CD4-positive, CD25-positive, alpha-beta regulatory T cell (primary cell): Measurements from ENCODE around the gene MMP25. TPM values are rescaled to one million over a fixed set of nuclear protein-coding genes. Genes with fewer than 3 reads are reported as not detected.

ENCODE experiments used
- polyA plus RNA-seq, 4 donors: library from polyadenylated mRNA; unstranded; fragments of 300-500 nt; fragmentation: Illumina TruSeq; gene quantifications; one replicate each; pipeline ENCODE4 v1.2.3, GENCODE V29; 2021
- total RNA-seq: library from RNA; stranded (reverse); gene quantifications from one replicate; pipeline ENCODE4 v1.2.3, GENCODE V29; 2022

Gene MMP25
- total and polyA plus RNA-seq, 5 donors from 2014 or later: 0.16 to 1.6 (median 0.65) TPM; not detected in 1

Other genes with a start within 250 kb of the MMP25 start
- gene PRSS41, start 248.1 kb upstream of the MMP25 start, total RNA-seq: not detected
- not detected for gene PRSS41, start 248.1 kb upstream of the MMP25 start, polyA plus RNA-seq
- gene PRSS21, start 229.3 kb upstream of the MMP25 start, total RNA-seq: not detected
- gene PRSS21, start 229.3 kb upstream of the MMP25 start, polyA plus RNA-seq: 1 to 10 TPM in 3 of 4 donors, under 1 TPM in 1; 0.43 to 8.4 (median 4.1) TPM
- not detected for gene ZG16B, start 216.3 kb upstream of the MMP25 start, total RNA-seq
- 1 to 10 TPM in 2 of 4 donors, under 1 TPM in 2; 0.60 to 2.4 (median 1.4) TPM for gene ZG16B, start 216.3 kb upstream of the MMP25 start, polyA plus RNA-seq
- not detected for gene PRSS22, start 188.4 kb upstream of the MMP25 start, total RNA-seq
- gene PRSS22, start 188.4 kb upstream of the MMP25 start, polyA plus RNA-seq: not detected
- 12.8 TPM for gene FLYWCH2, start 163.3 kb upstream of the MMP25 start, total RNA-seq
- gene FLYWCH2, start 163.3 kb upstream of the MMP25 start, polyA plus RNA-seq: 10 to 100 TPM; 14.8 to 27.1 (median 18.3) TPM
- gene FLYWCH1, start 134.6 kb upstream of the MMP25 start, total RNA-seq: 74.8 TPM
- gene FLYWCH1, start 134.6 kb upstream of the MMP25 start, polyA plus RNA-seq: 10 to 100 TPM in 3 of 4 donors, 1 to 10 TPM in 1; 6.6 to 13.7 (median 12.7) TPM
- not detected for gene KREMEN2, start 82.3 kb upstream of the MMP25 start, total RNA-seq
- gene KREMEN2, start 82.3 kb upstream of the MMP25 start, polyA plus RNA-seq: not detected
- gene PAQR4, start 77.2 kb upstream of the MMP25 start, total RNA-seq: 5.6 TPM
- 1 to 10 TPM; 2.2 to 8.0 (median 4.4) TPM for gene PAQR4, start 77.2 kb upstream of the MMP25 start, polyA plus RNA-seq
- gene PKMYT1, start 66.1 kb upstream of the MMP25 start, total RNA-seq: 5.7 TPM
- gene PKMYT1, start 66.1 kb upstream of the MMP25 start, polyA plus RNA-seq: 1 to 10 TPM; 1.5 to 7.2 (median 2.3) TPM
- gene CLDN9, start 33.6 kb upstream of the MMP25 start, total RNA-seq: not detected
- not detected for gene CLDN9, start 33.6 kb upstream of the MMP25 start, polyA plus RNA-seq
- gene CLDN6, start 28.4 kb upstream of the MMP25 start, total RNA-seq: not detected
- gene CLDN6, start 28.4 kb upstream of the MMP25 start, polyA plus RNA-seq: not detected
- gene TNFRSF12A, start 26.2 kb upstream of the MMP25 start, total RNA-seq: 0.94 TPM
- gene TNFRSF12A, start 26.2 kb upstream of the MMP25 start, polyA plus RNA-seq: 1 to 10 TPM in 1 of 4 donors, under 1 TPM in 2, not detected in 1; 0.69 to 1.2 (median 0.78) TPM
- gene HCFC1R1, start 22.6 kb upstream of the MMP25 start, total RNA-seq: 12.9 TPM
- 10 to 100 TPM; 18.0 to 20.7 (median 19.0) TPM for gene HCFC1R1, start 22.6 kb upstream of the MMP25 start, polyA plus RNA-seq
- gene THOC6, start 22.5 kb upstream of the MMP25 start, total RNA-seq: 16.2 TPM
- gene THOC6, start 22.5 kb upstream of the MMP25 start, polyA plus RNA-seq: 10 to 100 TPM; 37.1 to 49.2 (median 41.0) TPM
- gene BICDL2, start 9.6 kb upstream of the MMP25 start, total RNA-seq: not detected
- not detected for gene BICDL2, start 9.6 kb upstream of the MMP25 start, polyA plus RNA-seq
- 1,611 TPM for gene IL32, start 19.1 kb downstream of the MMP25 start, total RNA-seq
- gene IL32, start 19.1 kb downstream of the MMP25 start, polyA plus RNA-seq: 1,000 to 10,000 TPM; 3,219 to 6,021 (median 4,004) TPM
- 0.81 TPM for gene ZSCAN10, start 52.7 kb downstream of the MMP25 start, total RNA-seq
- gene ZSCAN10, start 52.7 kb downstream of the MMP25 start, polyA plus RNA-seq: not detected
- gene ZNF205, start 66.0 kb downstream of the MMP25 start, total RNA-seq: not detected
- not detected for gene ZNF205, start 66.0 kb downstream of the MMP25 start, polyA plus RNA-seq
- gene ZNF213, start 88.5 kb downstream of the MMP25 start, total RNA-seq: 3.8 TPM
- 1 to 10 TPM; 1.9 to 2.3 (median 2.1) TPM for gene ZNF213, start 88.5 kb downstream of the MMP25 start, polyA plus RNA-seq
- not detected for gene OR1F1, start 141.6 kb downstream of the MMP25 start, total RNA-seq
- gene OR1F1, start 141.6 kb downstream of the MMP25 start, polyA plus RNA-seq: under 1 TPM in 3 of 4 donors, not detected in 1; 0.20 to 0.70 (median 0.61) TPM
- 12.8 TPM for gene ZNF200, start 188.6 kb downstream of the MMP25 start, total RNA-seq
- gene ZNF200, start 188.6 kb downstream of the MMP25 start, polyA plus RNA-seq: 10 to 100 TPM; 15.3 to 24.5 (median 19.5) TPM
- not detected for gene MEFV, start 210.1 kb downstream of the MMP25 start, total RNA-seq
- gene MEFV, start 210.1 kb downstream of the MMP25 start, polyA plus RNA-seq: not detected
- gene ZNF263, start 236.9 kb downstream of the MMP25 start, total RNA-seq: 28.3 TPM
- 10 to 100 TPM; 39.1 to 47.1 (median 42.8) TPM for gene ZNF263, start 236.9 kb downstream of the MMP25 start, polyA plus RNA-seq